SU-DHL-6 (cell line): ENCODE data around the gene OSBPL7.
"Not testable (repeated sequence)": the region's sequence is repeated elsewhere in the genome, so short reads cannot be mapped to it uniquely, and the experiment has no call there.

Experiments
- H2AFZ ChIP-seq: fragments of 200-600 bp; sonication (generic); 2 replicates; pipeline ENCODE4 v1.6.1; 2014; ENCODE audit warnings: low read depth, mild to moderate bottlenecking, moderate library complexity, mixed read lengths, antibody characterized with exemption, low read length; ENCODE audit not compliant: severe bottlenecking
- H3F3A ChIP-seq: fragments of 200-600 bp; shearing (Covaris generic); 2 replicates; pipeline ENCODE4 v1.6.0; 2016; ENCODE audit warnings: antibody characterized with exemption, mild to moderate bottlenecking; ENCODE audit not compliant: insufficient read depth
- H3K27ac ChIP-seq: fragments of 200-600 bp; sonication (generic); 2 replicates; pipeline ENCODE4 v1.5.1; 2016; ENCODE audit warnings: low read depth, mild to moderate bottlenecking, low read length, moderate library complexity, mixed read lengths
- H3K27me3 ChIP-seq: fragments of 200-600 bp; sonication (generic), shearing (Covaris generic); 2 replicates; pipeline ENCODE4 v1.6.0; 2014; ENCODE audit warnings: mild to moderate bottlenecking, low read length
- H3K36me3 ChIP-seq: fragments of 200-600 bp; sonication (generic); 2 replicates; pipeline ENCODE4 v1.6.1; 2014; ENCODE audit warnings: mild to moderate bottlenecking, low read length, mixed read lengths
- H3K4me2 ChIP-seq: fragments of 300-600, 200-600 bp; shearing (Covaris generic), sonication (generic); 2 replicates; pipeline ENCODE4 v1.6.0; 2014; ENCODE audit warnings: low read length, low read depth, mild to moderate bottlenecking; ENCODE audit not compliant: poor library complexity, severe bottlenecking
- H3K4me3 ChIP-seq: fragments of 200-600 bp; sonication (generic); 2 replicates; pipeline ENCODE4 v1.5.1; 2014; ENCODE audit warnings: antibody characterized with exemption, low read length, mild to moderate bottlenecking, mixed read lengths; ENCODE audit not compliant: insufficient read depth, poor library complexity, severe bottlenecking
- H3K79me2 ChIP-seq: fragments of 200-600 bp; sonication (generic); 2 replicates; pipeline ENCODE4 v1.6.1; 2014; ENCODE audit warnings: mild to moderate bottlenecking, low read length, moderate library complexity; ENCODE audit not compliant: insufficient read depth
- H3K9ac ChIP-seq: fragments of 200-600 bp; sonication (generic); 2 replicates; pipeline ENCODE4 v1.7.0; 2014; ENCODE audit warnings: mild to moderate bottlenecking, low read length
- H3K9me2 ChIP-seq: fragments of 200-600 bp; sonication (generic); replicated peaks from 2 replicates; pipeline ENCODE4 v1.6.1; 2014; ENCODE audit warnings: low read length; ENCODE audit not compliant: insufficient read depth
- H3K9me3 ChIP-seq: fragments of 200-600 bp; sonication (generic); 2 replicates; pipeline ENCODE4 v1.6.1; 2014; ENCODE audit warnings: low read length, mixed read lengths; ENCODE audit not compliant: insufficient read depth
- H4K20me1 ChIP-seq: fragments of 200-600 bp; sonication (generic); 2 replicates; pipeline ENCODE4 v1.6.1; 2014; ENCODE audit warnings: low read depth, mild to moderate bottlenecking, antibody characterized with exemption, low read length, moderate library complexity, mixed read lengths
- CTCF ChIP-seq: fragments of 200-600 bp; sonication (generic); IDR thresholded peaks from one replicate; pipeline ENCODE4 v1.5.1; 2017; ENCODE audit warnings: antibody characterized with exemption, mild to moderate bottlenecking, low read length, moderate library complexity; ENCODE audit not compliant: insufficient read depth, poor library complexity, severe bottlenecking
- EZH2phosphoT487 ChIP-seq: fragments of 200-600 bp; sonication (generic), shearing (Covaris generic); conservative IDR thresholded peaks from 2 replicates; pipeline ENCODE4 v1.6.1; 2018; ENCODE audit warnings: mild to moderate bottlenecking, antibody characterized with exemption, low read length, moderate library complexity, mixed read lengths

OSBPL7 gene

GRCh38 chr17:47774987-47775580, 46.5 kb downstream of the OSBPL7 start:
- Histone ChIP-seq H3K9ac (no peak overlapping the region), H3K4me3 (no peak overlapping the region), H3K9me2 (no peaks in the 10 kb centered on the region), H3K79me2 (no peaks in the 10 kb centered on the region), H2AFZ (no peak overlapping the region), H3F3A (no peaks in the 10 kb centered on the region), H3K27ac (no peak overlapping the region), H3K4me2 (no peak overlapping the region), H3K9me3 (0 out of 2 replicates have a peak, but pooled peaks cover 6% of the 10 kb centered on the region), H3K27me3 (no peaks in the 10 kb centered on the region), H3K36me3 (no peaks in the 10 kb centered on the region), H4K20me1 (no peaks in the 10 kb centered on the region)
- TF ChIP-seq EZH2phosphoT487 (no peak), CTCF (no peak)

- TF ChIP-seq CTCF (no peak), EZH2phosphoT487 (no peak)
- no peaks in the 10 kb centered on the region for H3K27me3 ChIP-seq
Observed at GRCh38 chr17:47774331-47774730, 47.3 kb downstream of the OSBPL7 start.

GRCh38 chr17:47773649-47774048, 47.9 kb downstream of the OSBPL7 start:
- H3K36me3 ChIP-seq, H3F3A ChIP-seq, H3K4me2 ChIP-seq, H3K9me3 ChIP-seq, H4K20me1 ChIP-seq, H3K27me3 ChIP-seq, H3K79me2 ChIP-seq, H3K27ac ChIP-seq, H3K9ac ChIP-seq, H3K4me3 ChIP-seq, H2AFZ ChIP-seq, H3K9me2 ChIP-seq: not testable (repeated sequence)

More at GRCh38 chr17:47774331-47774730, 47.3 kb downstream of the OSBPL7 start:
- Histone ChIP-seq H3K4me3 (no peak overlapping the region), H3K4me2 (no peak overlapping the region), H3K9ac (no peak overlapping the region), H3K36me3 (no peaks in the 10 kb centered on the region), H3K79me2 (no peaks in the 10 kb centered on the region), H3K9me3 (0 out of 2 replicates have a peak, but pooled peaks cover 6% of the 10 kb centered on the region), H2AFZ (no peak overlapping the region), H4K20me1 (no peaks in the 10 kb centered on the region), H3K9me2 (no peaks in the 10 kb centered on the region), H3K27ac (no peak overlapping the region), H3F3A (no peaks in the 10 kb centered on the region)

- Histone ChIP-seq H3K4me3 (no peak overlapping the region), H3K9me3 (no peaks in the 10 kb centered on the region), H3K27ac (no peak overlapping the region), H3K36me3 (no peaks in the 10 kb centered on the region), H3K27me3 (no peaks in the 10 kb centered on the region), H3K9me2 (no peaks in the 10 kb centered on the region), H3K4me2 (no peak overlapping the region), H2AFZ (no peak overlapping the region), H3K9ac (no peak overlapping the region), H3F3A (no peaks in the 10 kb centered on the region), H4K20me1 (no peaks in the 10 kb centered on the region), H3K79me2 (no peaks in the 10 kb centered on the region)
- TF ChIP-seq EZH2phosphoT487 (no peak), CTCF (no peak)
Observed at GRCh38 chr17:47763913-47764582, 57.5 kb downstream of the OSBPL7 start.
